GM12878 (cell line): ENCODE data around the gene CD34. TPM values are rescaled to one million over a fixed set of nuclear protein-coding genes. Genes with fewer than 3 reads are reported as not detected.

Source experiments
- ATAC-seq: fragments of 200-7000 bp; cut with Tn5 transposase; 3 replicates; pipeline ENCODE4 v1.9.1; 2020; ENCODE audit warnings: mild to moderate bottlenecking, moderate library complexity
- BruUV-seq: library from RNA; stranded (reverse); fragments of 400-500 nt; replicated peaks from 2 replicates; lab custom pipeline; 2021; lab: Mats Ljungman, UMichigan
- CTCF ChIA-PET: fragments of 300-600 bp; sonication (Branson Sonifier 250); formaldehyde crosslinking; extraction: SDS; loops from one replicate; lab custom pipeline; 2021; ENCODE audit warnings: inconsistent platforms; lab: Yijun Ruan, JAX
- POLR2A ChIA-PET: fragments of 350-600 bp; formaldehyde crosslinking; extraction: SDS; loops from one replicate; lab custom pipeline; 2021; ENCODE audit warnings: inconsistent platforms; lab: Charles Lee
- RAD21 ChIA-PET: fragments of 300-600 bp; sonication (Branson Sonifier 250); formaldehyde crosslinking; loops from one replicate; lab custom pipeline; 2023; ENCODE audit warnings: antibody characterized with exemption; ENCODE audit not compliant: unreplicated experiment; lab: Charles Lee
- SMC1A ChIA-PET: fragments of 300-600 bp; sonication (Branson Sonifier 250); formaldehyde crosslinking; loops from one replicate; lab custom pipeline; 2023; ENCODE audit not compliant: unreplicated experiment, uncharacterized antibody; lab: Charles Lee
- DNase-seq: peaks from one replicate; pipeline ENCODE4 v3.0.0-alpha.2; 2011; ENCODE audit warnings: low read depth, low spot score
- FAIRE-seq: peaks from 3 replicates; lab custom pipeline; 2011; peaks lifted over from hg19 to GRCh38; lab: Jason Lieb, UNC
- H2AFZ ChIP-seq: 2 replicates; pipeline ENCODE4 v1.6.0; 2011; ENCODE audit warnings: low read depth, low read length, control low read depth; ENCODE audit not compliant: control insufficient read depth
- H3K27ac ChIP-seq: 2 replicates; pipeline ENCODE4 v1.5.1; 2011; ENCODE audit warnings: control low read depth; ENCODE audit not compliant: control insufficient read depth, insufficient read depth
- H3K27me3 ChIP-seq, 2 experiments: replicated peaks in 1 of 2; 2 replicates each; pipeline versions ENCODE4 v1.6.0 to v1.6.1; 2011; ENCODE audit warnings: low read length in 1 of 2; ENCODE audit not compliant: control insufficient read depth in 2 of 2, insufficient read depth in 2 of 2
- H3K36me3 ChIP-seq, 2 experiments: 2 replicates each; pipeline ENCODE4 v1.5.1; 2011; ENCODE audit warnings: low read length in 1 of 2; ENCODE audit not compliant: control insufficient read depth in 2 of 2, insufficient read depth in 2 of 2
- H3K4me1 ChIP-seq: 2 replicates; pipeline ENCODE4 v1.6.1; 2011; ENCODE audit warnings: mild to moderate bottlenecking, low read length, moderate library complexity, mixed read lengths; ENCODE audit not compliant: control insufficient read depth, insufficient read depth
- H3K4me2 ChIP-seq: 2 replicates; pipeline ENCODE4 v1.6.0; 2011; ENCODE audit warnings: control low read depth; ENCODE audit not compliant: control insufficient read depth, insufficient read depth
- H3K4me3 ChIP-seq: fragments of 200-600 bp; sonication (generic); 2 replicates; pipeline ENCODE4 v1.5.1; 2016
- H3K79me2 ChIP-seq: 2 replicates; pipeline ENCODE4 v1.6.0; 2011; ENCODE audit warnings: low read length; ENCODE audit not compliant: control insufficient read depth, insufficient read depth
- H3K9ac ChIP-seq: 2 replicates; pipeline ENCODE4 v1.8.0; 2011; ENCODE audit warnings: low read length, control low read depth, mixed read lengths; ENCODE audit not compliant: control insufficient read depth, insufficient read depth
- H3K9me3 ChIP-seq: replicated peaks from 3 replicates; pipeline ENCODE4 v1.5.1; 2011; ENCODE audit warnings: mild to moderate bottlenecking, low read length; ENCODE audit not compliant: control insufficient read depth, insufficient read depth
- H4K20me1 ChIP-seq: 2 replicates; pipeline ENCODE4 v1.6.0; 2011; ENCODE audit not compliant: control insufficient read depth, insufficient read depth
- STAT3 ChIP-seq: IDR thresholded peaks from 2 replicates; pipeline ENCODE4 v1.6.1; 2011; ENCODE audit warnings: low read depth, low read length, improper control_type of control experiment
- WGBS: methylation state at CpG from one replicate; pipeline ENCODE4 v1.1.6; 2016; ENCODE audit warnings: low lambda C conversion rate; ENCODE audit not compliant: insufficient replicate concordance, insufficient coverage; ENCODE audit errors: missing lambda C conversion rate; 5-methylcytosine and 5-hydroxymethylcytosine counted together
- in situ Hi-C: fragments of 300-500 bp; cut with MboI; formaldehyde crosslinking; loops from 9 replicates; pipeline ENCODE4 v1.14.3; 2018; ENCODE audit warnings: mixed read lengths
- intact Hi-C: fragments of 100-400 bp; cut with micrococcal nuclease; formaldehyde crosslinking; loops from one replicate; pipeline ENCODE4 v1.14.2; 2022; ENCODE audit not compliant: unreplicated experiment
- polyA plus RNA-seq, 11 experiments: library from polyadenylated mRNA; depleted of rRNA in 4 of 11; unstranded in 6 of 11; stranded (reverse) in 5 of 11; fragments of >200 nt; fragmentation: Nextera tagmentation in 4 of 11; fragmentation: Illumina TruSeq in 1 of 11; extraction: Ambion mirVana in 4 of 11; extraction: Trizol in 1 of 11; gene quantifications; 1 replicate in 1 of 11; 2 replicates in 10 of 11; pipeline versions ENCODE4 v1.2.1 to v1.2.3, GENCODE V29; 2011 to 2016; ENCODE audit warnings: inconsistent platforms in 2 of 11, missing spikeins in 2 of 11, low read depth in 1 of 11
- total RNA-seq, 4 experiments: library from RNA; depleted of rRNA in 3 of 4; stranded (reverse); fragments of >200 nt in 3 of 4; fragmentation: Illumina TruSeq in 1 of 4; extraction: Trizol in 1 of 4; gene quantifications; 2 replicates each; pipeline versions ENCODE4 v1.2.1 to v1.2.3, GENCODE V29; 2013 to 2021
- TF ChIP-seq, protein P1 (sequence below): fragments of 450-650 bp; IDR thresholded peaks from 2 replicates; pipeline ENCODE4 v1.6.1; 2018; ENCODE audit warnings: borderline replicate concordance, mild to moderate bottlenecking; ENCODE audit not compliant: partially characterized antibody

Gene CD34
- total and polyA plus RNA-seq, 10 of the 15 experiments (the other 5 are each of a cell fraction or from before 2014, with no cell fraction given), result under 0.01 to 0.08 (median 0.02) TPM; not detected in 6

DNA sequence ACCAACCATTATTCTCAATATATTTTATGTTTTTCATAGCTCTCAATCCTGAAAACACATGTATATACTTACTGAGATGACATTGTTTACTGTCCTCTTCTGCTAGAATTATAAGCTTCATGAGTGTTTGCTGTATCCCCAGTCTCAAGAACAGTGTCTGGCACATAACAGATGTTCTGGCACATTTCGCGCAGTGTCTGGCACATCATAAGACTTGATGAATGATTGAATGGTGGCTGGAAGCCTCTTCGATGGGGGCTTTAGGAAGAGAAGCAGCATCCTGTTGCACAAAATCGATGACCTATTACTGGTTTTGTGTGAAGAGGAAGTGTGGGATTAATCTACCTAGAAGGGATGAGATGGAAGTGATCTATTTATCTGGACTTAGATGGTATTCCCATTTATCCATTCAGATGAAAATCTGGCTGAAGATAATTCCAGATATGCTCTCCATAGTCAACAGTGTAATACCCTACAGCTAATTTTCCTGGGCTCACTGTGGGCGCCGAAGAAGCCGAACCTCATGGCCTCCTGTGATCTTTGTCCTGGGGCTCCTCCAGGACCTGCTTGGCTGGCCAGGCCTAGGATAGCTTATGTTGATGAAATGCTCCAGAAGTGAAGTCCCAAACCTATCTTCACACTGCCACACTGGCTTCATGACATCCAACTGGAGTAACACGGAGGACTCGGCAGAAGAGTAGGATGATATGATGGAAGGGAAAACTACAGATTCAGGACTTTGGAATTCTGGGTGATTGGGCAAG lies 26.5 kb downstream of the CD34 start:
- Histone ChIP-seq H2AFZ (peak overlapping the region; percentile 94), H3K27ac (peak overlapping the region; percentile 38; the same call in 1 of the 2 replicates)
- FAIRE-seq, result peak; percentile 78

More for the DNA sequence above, 26.5 kb downstream of the CD34 start:
- peaks cover 6% of the 10 kb centered on the region for H3K4me1 ChIP-seq
- H3K9me3 ChIP-seq, result no peaks in the 10 kb centered on the region
- POLR2A ChIA-PET, result interaction anchor here (1.0 to 5.6 kb wide), 10 partner anchors 10 to 113 kb away, joined by 3 to 25 read pairs (median 7); no protein-coding TSS in a partner anchor
- CTCF ChIA-PET, result interaction anchor here (0.6 to 9.1 kb wide), 56 partner anchors 13 to 366 kb away, joined by 3 to 244 read pairs (median 6); partner anchors contain the start of gene PLXNA2
- H3K9ac ChIP-seq, result no peak overlapping the region
- TF ChIP-seq, protein P1, sequence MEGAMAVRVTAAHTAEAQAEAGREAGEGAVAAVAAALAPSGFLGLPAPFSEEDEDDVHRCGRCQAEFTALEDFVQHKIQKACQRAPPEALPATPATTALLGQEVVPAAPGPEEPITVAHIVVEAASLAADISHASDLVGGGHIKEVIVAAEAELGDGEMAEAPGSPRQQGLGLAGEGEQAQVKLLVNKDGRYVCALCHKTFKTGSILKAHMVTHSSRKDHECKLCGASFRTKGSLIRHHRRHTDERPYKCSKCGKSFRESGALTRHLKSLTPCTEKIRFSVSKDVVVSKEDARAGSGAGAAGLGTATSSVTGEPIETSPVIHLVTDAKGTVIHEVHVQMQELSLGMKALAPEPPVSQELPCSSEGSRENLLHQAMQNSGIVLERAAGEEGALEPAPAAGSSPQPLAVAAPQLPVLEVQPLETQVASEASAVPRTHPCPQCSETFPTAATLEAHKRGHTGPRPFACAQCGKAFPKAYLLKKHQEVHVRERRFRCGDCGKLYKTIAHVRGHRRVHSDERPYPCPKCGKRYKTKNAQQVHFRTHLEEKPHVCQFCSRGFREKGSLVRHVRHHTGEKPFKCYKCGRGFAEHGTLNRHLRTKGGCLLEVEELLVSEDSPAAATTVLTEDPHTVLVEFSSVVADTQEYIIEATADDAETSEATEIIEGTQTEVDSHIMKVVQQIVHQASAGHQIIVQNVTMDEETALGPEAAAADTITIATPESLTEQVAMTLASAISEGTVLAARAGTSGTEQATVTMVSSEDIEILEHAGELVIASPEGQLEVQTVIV, result no peak
- no peak for TF ChIP-seq STAT3
- no peaks in the 10 kb centered on the region for H4K20me1 ChIP-seq
- H3K27me3 ChIP-seq, result no peaks in the 10 kb centered on the region
- no peaks in the 10 kb centered on the region for H3K79me2 ChIP-seq
- RAD21 ChIA-PET, result interaction anchor here (0.7 to 7.1 kb wide), 30 partner anchors 11 to 137 kb away, joined by 3 to 160 read pairs (median 6); partner anchors contain the start of gene CD34
- intact Hi-C loops (loop anchor here (1.0 to 5.0 kb wide), 3 partner anchors 79 to 208 kb away; no protein-coding TSS in a partner anchor), in situ Hi-C loops (no loop called here)
- no peak for ATAC-seq
- BruUV-seq, result no TSS peak
- no peak for DNase-seq
- SMC1A ChIA-PET, result interaction anchor here (0.6 to 9.7 kb wide), 28 partner anchors 9 to 1857 kb away, joined by 3 to 164 read pairs (median 8); no protein-coding TSS in a partner anchor
- 75% methylated on average over 9 of the region's 9 CpGs for WGBS
- H3K36me3 ChIP-seq, result no peaks in the 10 kb centered on the region
- no peak overlapping the region for H3K4me3 ChIP-seq
- no peak overlapping the region for H3K4me2 ChIP-seq
